ENCODE measurements around the gene NMNAT1. TPM values are rescaled to one million over a fixed set of nuclear protein-coding genes. Genes with fewer than 3 reads are reported as not detected.
A peak's percentile ranks its signal among the peaks of the same experiment; 100 is the strongest.

Gene NMNAT1
- total RNA-seq, 1 experiment from 2014 or later, result 2.3 TPM

- no peak for TF ChIP-seq ARID4B (CRISPR knock-in tag; IDR thresholded peaks at IDR 0.05; ENCODE audit: borderline replicate concordance)
These were observed 25.4 kb upstream of the NMNAT1 start (continued) for GRCh38 chr1:9917901-9918300.

GRCh38 chr1:9920606-9921005 lies 22.7 kb upstream of the NMNAT1 start:
- DNase-seq (ENCODE audit: low spot score), result no peak
- Mint-ChIP-seq H3K4me3 (no peak overlapping the region), H3K27me3 (ENCODE audit: low read depth) (no peaks in the 10 kb centered on the region), H3K36me3 (no peaks in the 10 kb centered on the region), H3K9me3 (no peaks in the 10 kb centered on the region), H3K27ac (no peak overlapping the region), H3K4me1 (peaks cover 27% of the 10 kb centered on the region)
- ChIA-PET CTCF (no interaction called here), POLR2A (no interaction called here)
- ATAC-seq, result no peak
- TF ChIP-seq FOXP4 (CRISPR knock-in tag; IDR thresholded peaks at IDR 0.05), result no peak
- TF ChIP-seq ZNF396 (CRISPR knock-in tag; IDR thresholded peaks at IDR 0.05; ENCODE audit: borderline replicate concordance), result no peak
- TF ChIP-seq MLX (CRISPR knock-in tag; IDR thresholded peaks at IDR 0.05), result no peak
- TF ChIP-seq ATF1 (CRISPR knock-in tag; IDR thresholded peaks at IDR 0.05), result no peak
- TF ChIP-seq ETV6 (CRISPR knock-in tag; IDR thresholded peaks at IDR 0.05), result no peak
- TF ChIP-seq ZBTB43 (CRISPR knock-in tag; IDR thresholded peaks at IDR 0.05), result no peak
- no peak for TF ChIP-seq SMAD4 (CRISPR knock-in tag; IDR thresholded peaks at IDR 0.05)
- TF ChIP-seq OVOL2 (CRISPR knock-in tag; IDR thresholded peaks at IDR 0.05; ENCODE audit: borderline replicate concordance), result no peak
- TF ChIP-seq ZBTB21 (CRISPR knock-in tag; IDR thresholded peaks at IDR 0.05; ENCODE audit: borderline replicate concordance), result no peak
- TF ChIP-seq ZNF263 (CRISPR knock-in tag; IDR thresholded peaks at IDR 0.05; ENCODE audit: low read depth), result no peak

DNA sequence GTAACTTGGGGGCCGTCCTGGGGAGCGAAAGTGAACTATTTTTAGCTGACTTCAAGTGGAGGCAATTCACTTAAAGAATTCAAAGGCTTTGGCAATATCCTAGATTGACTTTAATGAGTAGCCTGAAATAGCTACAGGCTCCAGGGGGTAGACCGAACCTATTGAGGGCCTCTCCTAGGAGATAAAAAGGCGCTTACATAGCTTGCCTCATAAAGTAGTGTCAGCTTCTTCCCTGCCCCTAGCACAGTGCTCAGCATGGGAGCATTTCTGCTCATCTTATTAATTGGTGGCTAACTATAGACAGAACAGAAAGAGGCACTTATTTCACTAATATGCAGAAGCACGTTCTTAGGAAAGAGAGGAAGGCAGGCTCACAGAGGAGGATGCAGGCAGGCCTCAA lies 20.9 kb upstream of the NMNAT1 start:
- peak overlapping the region; percentile 81 for H3K27ac Mint-ChIP-seq
- no peaks in the 10 kb centered on the region for H3K9me3 Mint-ChIP-seq
- no peak overlapping the region for H3K4me3 Mint-ChIP-seq
- ATAC-seq (peak; percentile 81), DNase-seq (ENCODE audit: low spot score) (no peak)
- no peak for TF ChIP-seq NR1H2 (CRISPR knock-in tag; IDR thresholded peaks at IDR 0.05)
- TF ChIP-seq RELA (CRISPR knock-in tag; IDR thresholded peaks at IDR 0.05; ENCODE audit: borderline replicate concordance), result no peak
- TF ChIP-seq ZNF317 (CRISPR knock-in tag; IDR thresholded peaks at IDR 0.05; ENCODE audit: borderline replicate concordance, low read depth), result no peak
- TF ChIP-seq TP53 (CRISPR knock-in tag; IDR thresholded peaks at IDR 0.05), result no peak
- no peak for TF ChIP-seq E2F5 (CRISPR knock-in tag; IDR thresholded peaks at IDR 0.05)
- ChIA-PET POLR2A (no interaction called here), CTCF (interaction anchor here (0.8 to 1.4 kb wide), 4 partner anchors 32 to 271 kb away, joined by 3 to 5 read pairs (median 4); partner anchors contain the start of gene PIK3CD)
- H3K27me3 Mint-ChIP-seq (ENCODE audit: low read depth), result no peaks in the 10 kb centered on the region
- H3K36me3 Mint-ChIP-seq, result no peaks in the 10 kb centered on the region
- H3K4me1 Mint-ChIP-seq, result peaks cover 35% of the 10 kb centered on the region

All from WTC11 (cell line).